GM12878 (cell line): Measurements from ENCODE around the gene VASP. TPM values are rescaled to one million over a fixed set of nuclear protein-coding genes. Genes with fewer than 3 reads are reported as not detected.

Experiments used
- ATAC-seq: fragments of 200-7000 bp; cut with Tn5 transposase; 3 replicates; pipeline ENCODE4 v1.9.1; 2020; ENCODE audit warnings: mild to moderate bottlenecking, moderate library complexity
- BruUV-seq: library from RNA; stranded (reverse); fragments of 400-500 nt; replicated peaks from 2 replicates; lab custom pipeline; 2021; lab: Mats Ljungman, UMichigan
- CTCF ChIA-PET: fragments of 300-600 bp; sonication (Branson Sonifier 250); formaldehyde crosslinking; extraction: SDS; loops from one replicate; lab custom pipeline; 2021; ENCODE audit warnings: inconsistent platforms; lab: Yijun Ruan, JAX
- POLR2A ChIA-PET: fragments of 350-600 bp; formaldehyde crosslinking; extraction: SDS; loops from one replicate; lab custom pipeline; 2021; ENCODE audit warnings: inconsistent platforms; lab: Charles Lee
- RAD21 ChIA-PET: fragments of 300-600 bp; sonication (Branson Sonifier 250); formaldehyde crosslinking; loops from one replicate; lab custom pipeline; 2023; ENCODE audit warnings: antibody characterized with exemption; ENCODE audit not compliant: unreplicated experiment; lab: Charles Lee
- SMC1A ChIA-PET: fragments of 300-600 bp; sonication (Branson Sonifier 250); formaldehyde crosslinking; loops from one replicate; lab custom pipeline; 2023; ENCODE audit not compliant: unreplicated experiment, uncharacterized antibody; lab: Charles Lee
- DNase-seq: peaks from one replicate; pipeline ENCODE4 v3.0.0-alpha.2; 2011; ENCODE audit warnings: low read depth, low spot score
- FAIRE-seq: peaks from 3 replicates; lab custom pipeline; 2011; peaks lifted over from hg19 to GRCh38; lab: Jason Lieb, UNC
- H2AFZ ChIP-seq: 2 replicates; pipeline ENCODE4 v1.6.0; 2011; ENCODE audit warnings: low read depth, low read length, control low read depth; ENCODE audit not compliant: control insufficient read depth
- H3K27ac ChIP-seq: 2 replicates; pipeline ENCODE4 v1.5.1; 2011; ENCODE audit warnings: control low read depth; ENCODE audit not compliant: control insufficient read depth, insufficient read depth
- H3K27me3 ChIP-seq, 2 experiments: replicated peaks in 1 of 2; 2 replicates each; pipeline versions ENCODE4 v1.6.0 to v1.6.1; 2011; ENCODE audit warnings: low read length in 1 of 2; ENCODE audit not compliant: control insufficient read depth in 2 of 2, insufficient read depth in 2 of 2
- H3K36me3 ChIP-seq, 2 experiments: 2 replicates each; pipeline ENCODE4 v1.5.1; 2011; ENCODE audit warnings: low read length in 1 of 2; ENCODE audit not compliant: control insufficient read depth in 2 of 2, insufficient read depth in 2 of 2
- H3K4me1 ChIP-seq: 2 replicates; pipeline ENCODE4 v1.6.1; 2011; ENCODE audit warnings: mild to moderate bottlenecking, low read length, moderate library complexity, mixed read lengths; ENCODE audit not compliant: control insufficient read depth, insufficient read depth
- H3K4me2 ChIP-seq: 2 replicates; pipeline ENCODE4 v1.6.0; 2011; ENCODE audit warnings: control low read depth; ENCODE audit not compliant: control insufficient read depth, insufficient read depth
- H3K4me3 ChIP-seq: fragments of 200-600 bp; sonication (generic); 2 replicates; pipeline ENCODE4 v1.5.1; 2016
- H3K79me2 ChIP-seq: 2 replicates; pipeline ENCODE4 v1.6.0; 2011; ENCODE audit warnings: low read length; ENCODE audit not compliant: control insufficient read depth, insufficient read depth
- H3K9ac ChIP-seq: 2 replicates; pipeline ENCODE4 v1.8.0; 2011; ENCODE audit warnings: low read length, control low read depth, mixed read lengths; ENCODE audit not compliant: control insufficient read depth, insufficient read depth
- H3K9me3 ChIP-seq: replicated peaks from 3 replicates; pipeline ENCODE4 v1.5.1; 2011; ENCODE audit warnings: mild to moderate bottlenecking, low read length; ENCODE audit not compliant: control insufficient read depth, insufficient read depth
- H4K20me1 ChIP-seq: 2 replicates; pipeline ENCODE4 v1.6.0; 2011; ENCODE audit not compliant: control insufficient read depth, insufficient read depth
- CREB1 ChIP-seq: IDR thresholded peaks from 2 replicates; pipeline ENCODE4 v1.6.1; 2012; ENCODE audit warnings: low read depth, mild to moderate bottlenecking, inconsistent platforms
- MEF2A ChIP-seq: IDR thresholded peaks from 2 replicates; pipeline ENCODE4 v1.6.1; 2011; ENCODE audit warnings: low read depth, mild to moderate bottlenecking, low read length, moderate library complexity; ENCODE audit not compliant: insufficient read depth
- RB1 ChIP-seq: fragments of 450-650 bp; formaldehyde crosslinking; IDR thresholded peaks from 2 replicates; pipeline ENCODE4 v1.6.1; 2017; ENCODE audit warnings: mild to moderate bottlenecking, borderline replicate concordance
- SMAD5 ChIP-seq: IDR thresholded peaks from 2 replicates; pipeline ENCODE4 v1.6.1; 2016; ENCODE audit warnings: antibody characterized with exemption, low read depth
- SREBF2 ChIP-seq: IDR thresholded peaks from 2 replicates; pipeline ENCODE4 v1.6.1; 2012; ENCODE audit warnings: mild to moderate bottlenecking, low read length
- STAT1 ChIP-seq: fragments of 450-650 bp; conservative IDR thresholded peaks from 2 replicates; pipeline ENCODE4 v1.6.1; 2014; ENCODE audit warnings: antibody characterized with exemption, mild to moderate bottlenecking
- TCF7 ChIP-seq: IDR thresholded peaks from 2 replicates; pipeline ENCODE4 v1.6.1; 2014; ENCODE audit warnings: antibody characterized with exemption, borderline replicate concordance
- ZNF24 ChIP-seq: fragments of 450-650 bp; IDR thresholded peaks from 2 replicates; pipeline ENCODE4 v1.6.1; 2017; ENCODE audit warnings: antibody characterized with exemption, mild to moderate bottlenecking
- ZNF622 ChIP-seq: fragments of 450-650 bp; IDR thresholded peaks from 2 replicates; pipeline ENCODE4 v1.6.1; 2017; ENCODE audit warnings: mild to moderate bottlenecking, inconsistent platforms
- WGBS: methylation state at CpG from one replicate; pipeline ENCODE4 v1.1.6; 2016; ENCODE audit warnings: low lambda C conversion rate; ENCODE audit not compliant: insufficient replicate concordance, insufficient coverage; ENCODE audit errors: missing lambda C conversion rate; 5-methylcytosine and 5-hydroxymethylcytosine counted together
- in situ Hi-C: fragments of 300-500 bp; cut with MboI; formaldehyde crosslinking; loops from 9 replicates; pipeline ENCODE4 v1.14.3; 2018; ENCODE audit warnings: mixed read lengths
- intact Hi-C: fragments of 100-400 bp; cut with micrococcal nuclease; formaldehyde crosslinking; loops from one replicate; pipeline ENCODE4 v1.14.2; 2022; ENCODE audit not compliant: unreplicated experiment
- polyA plus RNA-seq, 11 experiments: library from polyadenylated mRNA; depleted of rRNA in 4 of 11; unstranded in 6 of 11; stranded (reverse) in 5 of 11; fragments of >200 nt; fragmentation: Nextera tagmentation in 4 of 11; fragmentation: Illumina TruSeq in 1 of 11; extraction: Ambion mirVana in 4 of 11; extraction: Trizol in 1 of 11; gene quantifications; 1 replicate in 1 of 11; 2 replicates in 10 of 11; pipeline versions ENCODE4 v1.2.1 to v1.2.3, GENCODE V29; 2011 to 2016; ENCODE audit warnings: inconsistent platforms in 2 of 11, missing spikeins in 2 of 11, low read depth in 1 of 11
- total RNA-seq, 4 experiments: library from RNA; depleted of rRNA in 3 of 4; stranded (reverse); fragments of >200 nt in 3 of 4; fragmentation: Illumina TruSeq in 1 of 4; extraction: Trizol in 1 of 4; gene quantifications; 2 replicates each; pipeline versions ENCODE4 v1.2.1 to v1.2.3, GENCODE V29; 2013 to 2021
- TF ChIP-seq, protein P1 (sequence below): IDR thresholded peaks from 2 replicates; pipeline ENCODE4 v1.6.1; 2011; ENCODE audit warnings: low read depth, low read length, improper control_type of control experiment, borderline replicate concordance
- TF ChIP-seq, protein P2 (sequence below): fragments of 450-650 bp; formaldehyde crosslinking; IDR thresholded peaks from 2 replicates; pipeline ENCODE4 v1.4.0; 2022; ENCODE audit warnings: mild to moderate bottlenecking, moderate library complexity
- TF ChIP-seq, protein P3 (sequence below): fragments of 450-650 bp; IDR thresholded peaks from 2 replicates; pipeline ENCODE4 v1.6.1; 2017; ENCODE audit warnings: antibody characterized with exemption, mild to moderate bottlenecking, moderate library complexity

Gene VASP
- total and polyA plus RNA-seq, 10 of the 15 experiments (the other 5 are each of a cell fraction or from before 2014, with no cell fraction given): 19.5 to 298 (median 84.8) TPM

DNA sequence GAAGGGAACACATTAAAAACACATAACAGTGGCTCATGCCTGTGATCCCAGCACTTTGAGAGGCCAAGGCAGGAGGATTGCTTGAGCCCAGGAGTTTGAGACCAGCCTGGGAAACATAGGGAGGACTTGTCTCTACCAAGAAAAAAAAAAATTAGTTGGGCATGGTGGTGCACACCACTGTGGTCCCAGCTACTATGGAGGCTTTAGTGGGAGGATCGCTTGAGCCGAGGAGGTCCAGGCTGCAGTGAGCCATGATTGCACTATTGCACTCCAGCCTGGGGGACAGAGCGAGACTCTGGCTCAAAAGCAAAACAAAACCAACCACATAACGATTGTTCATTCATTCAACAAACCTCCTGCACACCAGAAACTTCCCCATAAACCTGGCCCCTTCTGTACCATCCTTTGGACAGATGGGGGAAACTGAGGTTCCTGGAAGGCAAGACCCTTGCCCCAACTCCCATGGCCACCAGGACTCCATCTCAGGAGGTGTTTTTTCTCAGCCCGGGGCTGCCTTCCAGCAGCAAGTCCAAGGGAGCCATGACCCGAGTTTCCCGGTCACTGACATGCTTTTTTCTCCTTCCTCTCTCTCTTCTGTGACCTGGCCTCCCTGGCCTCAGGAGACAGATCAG lies 35.2 kb upstream of the VASP start:
- Histone ChIP-seq H3K4me2 (no peak overlapping the region), H4K20me1 (peaks cover 3% of the 10 kb centered on the region; the same call in 1 of the 2 replicates), H3K9me3 (no peaks in the 10 kb centered on the region), H3K27me3 (peaks cover 0 to 2% of the 10 kb centered on the region in 2 experiments; a peak in 2 of 4 replicates), H3K36me3 (no peaks in the 10 kb centered on the region), H3K4me1 (peaks cover 14% of the 10 kb centered on the region), H3K27ac (no peak overlapping the region), H3K79me2 (no peaks in the 10 kb centered on the region), H3K9ac (no peak overlapping the region), H3K4me3 (no peak overlapping the region), H2AFZ (no peak overlapping the region)
- intact Hi-C loops: loop anchor here (10.0 kb wide), 1 partner anchor 397 kb away; the partner anchor contains the start of genes GEMIN7 and ZNF296
- in situ Hi-C loops: loop anchor here (25.0 kb wide), 1 partner anchor 1710 kb away; the partner anchor contains the start of gene SMG9
- POLR2A ChIA-PET: no interaction called here
- TF ChIP-seq SREBF2 (no peak), STAT1 (no peak), ZNF622 (no peak), RB1 (no peak), SMAD5 (no peak), ZNF24 (no peak), MEF2A (no peak), TCF7 (no peak), CREB1 (no peak)
- TF ChIP-seq, protein P1, sequence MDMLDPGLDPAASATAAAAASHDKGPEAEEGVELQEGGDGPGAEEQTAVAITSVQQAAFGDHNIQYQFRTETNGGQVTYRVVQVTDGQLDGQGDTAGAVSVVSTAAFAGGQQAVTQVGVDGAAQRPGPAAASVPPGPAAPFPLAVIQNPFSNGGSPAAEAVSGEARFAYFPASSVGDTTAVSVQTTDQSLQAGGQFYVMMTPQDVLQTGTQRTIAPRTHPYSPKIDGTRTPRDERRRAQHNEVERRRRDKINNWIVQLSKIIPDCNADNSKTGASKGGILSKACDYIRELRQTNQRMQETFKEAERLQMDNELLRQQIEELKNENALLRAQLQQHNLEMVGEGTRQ: no peak
- TF ChIP-seq, protein P2, sequence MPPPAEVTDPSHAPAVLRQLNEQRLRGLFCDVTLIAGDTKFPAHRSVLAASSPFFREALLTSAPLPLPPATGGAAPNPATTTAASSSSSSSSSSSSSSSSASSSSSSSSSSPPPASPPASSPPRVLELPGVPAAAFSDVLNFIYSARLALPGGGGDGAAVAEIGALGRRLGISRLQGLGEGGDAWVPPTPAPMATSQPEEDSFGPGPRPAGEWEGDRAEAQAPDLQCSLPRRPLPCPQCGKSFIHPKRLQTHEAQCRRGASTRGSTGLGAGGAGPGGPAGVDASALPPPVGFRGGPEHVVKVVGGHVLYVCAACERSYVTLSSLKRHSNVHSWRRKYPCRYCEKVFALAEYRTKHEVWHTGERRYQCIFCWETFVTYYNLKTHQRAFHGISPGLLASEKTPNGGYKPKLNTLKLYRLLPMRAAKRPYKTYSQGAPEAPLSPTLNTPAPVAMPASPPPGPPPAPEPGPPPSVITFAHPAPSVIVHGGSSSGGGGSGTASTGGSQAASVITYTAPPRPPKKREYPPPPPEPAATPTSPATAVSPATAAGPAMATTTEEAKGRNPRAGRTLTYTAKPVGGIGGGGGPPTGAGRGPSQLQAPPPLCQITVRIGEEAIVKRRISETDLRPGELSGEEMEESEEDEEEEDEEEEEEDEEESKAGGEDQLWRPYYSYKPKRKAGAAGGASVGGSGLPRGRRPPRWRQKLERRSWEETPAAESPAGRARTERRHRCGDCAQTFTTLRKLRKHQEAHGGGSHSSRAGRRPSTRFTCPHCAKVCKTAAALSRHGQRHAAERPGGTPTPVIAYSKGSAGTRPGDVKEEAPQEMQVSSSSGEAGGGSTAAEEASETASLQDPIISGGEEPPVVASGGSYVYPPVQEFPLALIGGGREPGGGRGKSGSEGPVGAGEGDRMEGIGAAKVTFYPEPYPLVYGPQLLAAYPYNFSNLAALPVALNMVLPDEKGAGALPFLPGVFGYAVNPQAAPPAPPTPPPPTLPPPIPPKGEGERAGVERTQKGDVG (CRISPR knock-in tag): no peak
- TF ChIP-seq, protein P3, sequence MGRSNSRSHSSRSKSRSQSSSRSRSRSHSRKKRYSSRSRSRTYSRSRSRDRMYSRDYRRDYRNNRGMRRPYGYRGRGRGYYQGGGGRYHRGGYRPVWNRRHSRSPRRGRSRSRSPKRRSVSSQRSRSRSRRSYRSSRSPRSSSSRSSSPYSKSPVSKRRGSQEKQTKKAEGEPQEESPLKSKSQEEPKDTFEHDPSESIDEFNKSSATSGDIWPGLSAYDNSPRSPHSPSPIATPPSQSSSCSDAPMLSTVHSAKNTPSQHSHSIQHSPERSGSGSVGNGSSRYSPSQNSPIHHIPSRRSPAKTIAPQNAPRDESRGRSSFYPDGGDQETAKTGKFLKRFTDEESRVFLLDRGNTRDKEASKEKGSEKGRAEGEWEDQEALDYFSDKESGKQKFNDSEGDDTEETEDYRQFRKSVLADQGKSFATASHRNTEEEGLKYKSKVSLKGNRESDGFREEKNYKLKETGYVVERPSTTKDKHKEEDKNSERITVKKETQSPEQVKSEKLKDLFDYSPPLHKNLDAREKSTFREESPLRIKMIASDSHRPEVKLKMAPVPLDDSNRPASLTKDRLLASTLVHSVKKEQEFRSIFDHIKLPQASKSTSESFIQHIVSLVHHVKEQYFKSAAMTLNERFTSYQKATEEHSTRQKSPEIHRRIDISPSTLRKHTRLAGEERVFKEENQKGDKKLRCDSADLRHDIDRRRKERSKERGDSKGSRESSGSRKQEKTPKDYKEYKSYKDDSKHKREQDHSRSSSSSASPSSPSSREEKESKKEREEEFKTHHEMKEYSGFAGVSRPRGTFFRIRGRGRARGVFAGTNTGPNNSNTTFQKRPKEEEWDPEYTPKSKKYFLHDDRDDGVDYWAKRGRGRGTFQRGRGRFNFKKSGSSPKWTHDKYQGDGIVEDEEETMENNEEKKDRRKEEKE: no peak
- CTCF ChIA-PET: interaction anchor here (1.1 to 1.6 kb wide), 2 partner anchors 33 to 41 kb away, joined by 3 to 7 read pairs; no protein-coding TSS in a partner anchor
- ATAC-seq (no peak), DNase-seq (no peak), FAIRE-seq (no peak)
- no TSS peak for BruUV-seq
- RAD21 ChIA-PET: no interaction called here
- SMC1A ChIA-PET: interaction anchor here (1.3 kb wide), 1 partner anchor 14 kb away, joined by 4 read pairs; no protein-coding TSS in a partner anchor
- 27% methylated on average over 7 of the region's 7 CpGs for WGBS
